GM13977 (cell line): ENCODE measurements around the gene CTSO.

Experiments used
- DNase-seq: peaks from one replicate; pipeline ENCODE4 v3.0.0; 2012; ENCODE audit warnings: low spot score
- in situ Hi-C: fragments of 300-500 bp; cut with MboI; formaldehyde crosslinking; loops from one replicate; pipeline ENCODE4 v1.12.0; 2022; ENCODE audit warnings: low sequenced_read_pairs, low pct_unique_long_range_greater_than_20kb, mixed read lengths, inconsistent platforms; ENCODE audit not compliant: unreplicated experiment
- TF ChIP-seq, protein P1 (sequence below): IDR thresholded peaks from 2 replicates; pipeline ENCODE4 v1.5.1; 2012; ENCODE audit warnings: mild to moderate bottlenecking, control low read depth; ENCODE audit not compliant: insufficient read depth; ENCODE audit errors: extremely low read depth, missing control alignments

The CTSO gene

GRCh38 chr4:155881555-155881954, 72.1 kb downstream of the CTSO start:
- TF ChIP-seq, protein P1, sequence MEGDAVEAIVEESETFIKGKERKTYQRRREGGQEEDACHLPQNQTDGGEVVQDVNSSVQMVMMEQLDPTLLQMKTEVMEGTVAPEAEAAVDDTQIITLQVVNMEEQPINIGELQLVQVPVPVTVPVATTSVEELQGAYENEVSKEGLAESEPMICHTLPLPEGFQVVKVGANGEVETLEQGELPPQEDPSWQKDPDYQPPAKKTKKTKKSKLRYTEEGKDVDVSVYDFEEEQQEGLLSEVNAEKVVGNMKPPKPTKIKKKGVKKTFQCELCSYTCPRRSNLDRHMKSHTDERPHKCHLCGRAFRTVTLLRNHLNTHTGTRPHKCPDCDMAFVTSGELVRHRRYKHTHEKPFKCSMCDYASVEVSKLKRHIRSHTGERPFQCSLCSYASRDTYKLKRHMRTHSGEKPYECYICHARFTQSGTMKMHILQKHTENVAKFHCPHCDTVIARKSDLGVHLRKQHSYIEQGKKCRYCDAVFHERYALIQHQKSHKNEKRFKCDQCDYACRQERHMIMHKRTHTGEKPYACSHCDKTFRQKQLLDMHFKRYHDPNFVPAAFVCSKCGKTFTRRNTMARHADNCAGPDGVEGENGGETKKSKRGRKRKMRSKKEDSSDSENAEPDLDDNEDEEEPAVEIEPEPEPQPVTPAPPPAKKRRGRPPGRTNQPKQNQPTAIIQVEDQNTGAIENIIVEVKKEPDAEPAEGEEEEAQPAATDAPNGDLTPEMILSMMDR: no peak
- no peak for DNase-seq
- in situ Hi-C loops: no loop called here

DNA sequence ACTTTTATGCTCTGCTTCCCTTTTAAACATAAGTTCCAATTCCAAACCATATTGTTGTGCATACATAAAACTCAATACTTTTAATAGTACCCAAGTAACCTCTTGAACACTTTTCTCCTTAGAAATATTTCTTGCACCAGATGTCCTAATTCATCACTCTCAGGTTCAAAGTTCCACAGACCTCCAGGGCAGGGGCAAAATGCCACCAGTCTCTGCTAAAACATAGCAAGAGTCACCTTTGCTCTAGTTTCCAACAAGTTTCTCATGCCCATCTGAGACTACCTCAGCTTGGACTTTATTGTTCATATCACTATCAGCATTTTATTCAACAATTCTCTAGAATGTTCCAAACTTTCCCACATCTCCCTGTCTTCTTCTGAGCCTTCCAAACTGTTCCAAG, 73.9 kb downstream of the CTSO start:
- TF ChIP-seq, protein P1: no peak
- no peak for DNase-seq
- in situ Hi-C loops: no loop called here

DNA sequence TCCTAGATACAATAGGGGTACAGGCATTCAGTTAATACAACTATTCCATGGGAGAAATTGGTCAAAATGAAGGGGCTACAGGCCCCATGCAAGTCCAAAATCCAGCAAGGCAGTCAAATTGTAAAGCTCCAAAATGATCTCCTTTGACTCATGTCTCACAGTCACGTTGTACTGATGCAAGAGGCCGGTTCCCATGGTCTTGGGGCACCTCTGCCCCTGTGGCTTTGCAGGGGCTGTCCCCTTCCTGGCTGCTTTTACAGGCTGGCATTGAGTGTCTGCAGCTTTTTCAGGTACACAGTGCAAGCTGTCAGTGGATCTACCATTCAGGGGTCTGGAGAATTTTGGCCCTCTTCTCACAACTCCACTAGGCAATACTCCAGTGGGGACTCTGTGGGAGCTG, 75.1 kb downstream of the CTSO start:
- in situ Hi-C loops: no loop called here
- DNase-seq: no peak
- TF ChIP-seq, protein P1: no peak

DNA sequence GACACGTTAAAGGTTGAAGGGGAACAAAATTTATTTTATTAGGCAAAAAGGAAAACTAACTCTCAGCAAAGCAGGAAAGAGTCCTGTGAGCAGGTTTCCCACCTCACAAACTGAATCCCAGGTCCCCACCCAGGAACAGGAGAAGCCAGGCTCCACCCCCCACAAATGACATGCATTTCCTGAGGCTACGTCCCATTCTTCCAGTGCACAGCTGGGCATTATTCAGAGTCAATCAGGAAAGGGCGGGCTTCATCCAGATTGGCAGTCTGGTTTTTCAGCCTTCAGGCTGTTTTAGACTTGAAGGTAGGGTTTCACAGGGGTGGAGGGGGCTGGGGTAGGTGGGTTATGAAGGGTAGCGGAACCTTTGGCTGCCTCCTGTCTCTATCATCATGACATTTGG, 75.7 kb downstream of the CTSO start:
- TF ChIP-seq, protein P1: no peak
- in situ Hi-C loops: no loop called here
- no peak for DNase-seq

GRCh38 chr4:155875878-155876277, 77.8 kb downstream of the CTSO start:
- in situ Hi-C loops: no loop called here
- no peak for DNase-seq
- TF ChIP-seq, protein P1: no peak
